ENCODE measurements around the gene SCN2B.

DNA sequence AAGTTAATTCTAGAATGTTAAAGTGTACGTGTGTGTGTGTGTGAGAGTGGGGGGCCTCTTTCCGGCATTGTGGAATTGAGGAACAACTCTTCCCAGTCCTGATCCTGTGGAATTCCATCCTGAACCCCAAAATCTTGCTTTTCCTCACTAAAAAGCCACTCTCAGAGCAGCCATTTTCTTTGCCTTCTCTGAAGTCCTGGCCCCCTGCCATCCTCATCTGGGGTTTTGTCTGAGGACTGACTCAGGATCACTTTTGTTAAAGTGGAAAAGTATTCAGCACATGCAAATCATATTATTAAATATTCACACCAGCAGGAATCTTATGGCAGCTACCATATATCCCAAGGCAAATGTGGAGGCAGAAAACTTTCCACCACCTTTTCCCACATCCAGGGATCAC is 27.6 kb downstream of the SCN2B start:
- no peak for TF ChIP-seq EZH2phosphoT487 (IDR thresholded peaks at IDR 0.05; ENCODE audit: insufficient read depth, low read depth)
- TF ChIP-seq EZH2 (IDR thresholded peaks at IDR 0.05; ENCODE audit: insufficient read depth, poor library complexity, severe bottlenecking), result no peak
